HG03457 (cell line): ENCODE results near the gene TP53BP2.

ENCODE experiments used
- ATAC-seq: cut with Tn5 transposase; IDR thresholded peaks from one replicate; pipeline ENCODE4 v1.9.1; 2021; ENCODE audit warnings: moderate number of reproducible peaks; ENCODE audit not compliant: unreplicated experiment

The TP53BP2 gene

GRCh38 chr1:223802602-223803001, 43.1 kb downstream of the TP53BP2 start:
- no peak for ATAC-seq

- no peak for ATAC-seq
These were observed 43.7 kb downstream of the TP53BP2 start for GRCh38 chr1:223802032-223802431.

GRCh38 chr1:223796210-223796609, 49.5 kb downstream of the TP53BP2 start:
- ATAC-seq = no peak

GRCh38 chr1:223794136-223794880, 51.4 kb downstream of the TP53BP2 start:
- no peak for ATAC-seq

- no peak for ATAC-seq
These were observed 52.0 kb downstream of the TP53BP2 start for GRCh38 chr1:223793716-223794115.

GRCh38 chr1:223792046-223792445, 53.7 kb downstream of the TP53BP2 start:
- ATAC-seq = no peak

GRCh38 chr1:223788746-223789415, 56.9 kb downstream of the TP53BP2 start:
- ATAC-seq = no peak

- no peak for ATAC-seq
These were observed 59.9 kb downstream of the TP53BP2 start for GRCh38 chr1:223785808-223786207.

GRCh38 chr1:223784541-223784940, 61.2 kb downstream of the TP53BP2 start:
- no peak for ATAC-seq

GRCh38 chr1:223783676-223784075, 62.1 kb downstream of the TP53BP2 start:
- no peak for ATAC-seq

- ATAC-seq = no peak
These were observed 64.8 kb downstream of the TP53BP2 start for GRCh38 chr1:223780949-223781348.

GRCh38 chr1:223780318-223780717, 65.4 kb downstream of the TP53BP2 start:
- no peak for ATAC-seq

- no peak for ATAC-seq
These were observed 68.8 kb downstream of the TP53BP2 start for GRCh38 chr1:223776826-223777454.

GRCh38 chr1:223776075-223776814, 69.5 kb downstream of the TP53BP2 start:
- no peak for ATAC-seq

GRCh38 chr1:223775711-223776074, 70.1 kb downstream of the TP53BP2 start:
- no peak for ATAC-seq

- ATAC-seq = no peak
These were observed 70.7 kb downstream of the TP53BP2 start for GRCh38 chr1:223775054-223775453.

- ATAC-seq = no peak
These were observed 71.5 kb downstream of the TP53BP2 start for GRCh38 chr1:223774134-223774814.

GRCh38 chr1:223772771-223773160, 73.0 kb downstream of the TP53BP2 start:
- ATAC-seq = no peak

GRCh38 chr1:223771814-223772770, 73.7 kb downstream of the TP53BP2 start:
- ATAC-seq = no peak

- no peak for ATAC-seq
These were observed 74.3 kb downstream of the TP53BP2 start for GRCh38 chr1:223771469-223771813.
